Panc1 (cell line): Measurements from ENCODE around the gene SIGMAR1. TPM values are rescaled to one million over a fixed set of nuclear protein-coding genes. Genes with fewer than 3 reads are reported as not detected.
A peak's percentile ranks its signal among the peaks of the same experiment; 100 is the strongest.

ENCODE experiments used
- ATAC-seq: fragments of 200-7000 bp; cut with Tn5 transposase; 2 replicates; pipeline ENCODE4 v1.9.1; 2020; ENCODE audit warnings: mild to moderate bottlenecking, moderate library complexity
- BruUV-seq: library from RNA; stranded (reverse); fragments of 400-500 nt; replicated peaks from 2 replicates; lab custom pipeline; 2021; lab: Mats Ljungman, UMichigan
- CTCF ChIA-PET: fragments of 300-600 bp; sonication (Branson Sonifier 250); formaldehyde crosslinking; loops from one replicate; lab custom pipeline; 2022; ENCODE audit warnings: antibody characterized with exemption; lab: Charles Lee
- POLR2A ChIA-PET: fragments of 300-600 bp; sonication (Branson Sonifier 250); formaldehyde crosslinking; loops from one replicate; lab custom pipeline; 2022; ENCODE audit warnings: antibody characterized with exemption; lab: Charles Lee
- DNase-seq: peaks from one replicate; pipeline ENCODE4 v3.0.0-alpha.2; 2010; ENCODE audit warnings: low read depth, low spot score
- H3K27ac ChIP-seq: 2 replicates; pipeline ENCODE4 v1.5.1; 2011; ENCODE audit warnings: mild to moderate bottlenecking, low read length, inconsistent platforms
- H3K27me3 ChIP-seq: fragments of 200-500 bp; sonication (Bioruptor generic); 2 replicates; pipeline ENCODE4 v1.6.0; 2014; ENCODE audit warnings: low read length, inconsistent platforms; ENCODE audit not compliant: control insufficient read depth, insufficient read depth
- H3K36me3 ChIP-seq: fragments of 200-500 bp; sonication (Bioruptor generic); 2 replicates; pipeline ENCODE4 v1.5.1; 2014; ENCODE audit warnings: inconsistent platforms, mild to moderate bottlenecking, low read length, moderate library complexity; ENCODE audit not compliant: control insufficient read depth, insufficient read depth
- H3K4me1 ChIP-seq: 2 replicates; pipeline ENCODE4 v1.5.1; 2011; ENCODE audit warnings: inconsistent platforms, mild to moderate bottlenecking, low read length, moderate library complexity; ENCODE audit not compliant: control insufficient read depth, insufficient read depth
- H3K4me3 ChIP-seq, 2 experiments: 2 replicates each; pipeline ENCODE4 v1.5.1; 2011 to 2012; ENCODE audit warnings: low read depth in 2 of 2, low read length in 2 of 2, mild to moderate bottlenecking in 2 of 2, inconsistent platforms in 1 of 2, moderate library complexity in 1 of 2
- H3K9me3 ChIP-seq: fragments of 200-500 bp; sonication (Bioruptor generic); 2 replicates; pipeline ENCODE4 v1.5.1; 2014; ENCODE audit warnings: low read depth, mild to moderate bottlenecking, inconsistent platforms, low read length, moderate library complexity; ENCODE audit not compliant: control insufficient read depth, insufficient read depth
- POLR2AphosphoS5 ChIP-seq: IDR thresholded peaks from 2 replicates; pipeline ENCODE4 v1.6.1; 2012; ENCODE audit warnings: mild to moderate bottlenecking, low read depth, low read length, moderate library complexity
- SIN3A ChIP-seq: IDR thresholded peaks from 2 replicates; pipeline ENCODE4 v1.6.1; 2012; ENCODE audit warnings: low read depth, mild to moderate bottlenecking, low read length, moderate library complexity, borderline replicate concordance; ENCODE audit not compliant: insufficient read depth
- TCF7L2 ChIP-seq: IDR thresholded peaks from 2 replicates; pipeline ENCODE4 v1.6.1; 2011; ENCODE audit warnings: mild to moderate bottlenecking, low read depth, low read length, inconsistent platforms
- in situ Hi-C: cut with HindIII; loops from 2 replicates; pipeline ENCODE4 v1.10.0; 2016; ENCODE audit warnings: low sequenced_read_pairs, low pct_unique_long_range_greater_than_20kb
- intact Hi-C: fragments of 100-400 bp; cut with micrococcal nuclease; formaldehyde crosslinking; loops from one replicate; pipeline ENCODE4 v1.10.0; 2022; ENCODE audit not compliant: unreplicated experiment
- total RNA-seq: library from RNA; stranded (reverse); gene quantifications from one replicate; pipeline ENCODE4 v1.2.1, GENCODE V29; 2021; ENCODE audit not compliant: unreplicated experiment
- TF ChIP-seq, protein P1 (sequence below), 2 experiments: IDR thresholded peaks; 2 replicates each; pipeline ENCODE4 v1.6.1; 2011 to 2012; ENCODE audit warnings: low read depth in 2 of 2, control low read depth in 1 of 2, low read length in 1 of 2, mild to moderate bottlenecking in 1 of 2, moderate library complexity in 1 of 2; ENCODE audit not compliant: insufficient read depth in 1 of 2
- TF ChIP-seq, protein P2 (sequence below): fragments of 450-650 bp; IDR thresholded peaks from 2 replicates; pipeline ENCODE4 v1.5.1; 2017; ENCODE audit warnings: mild to moderate bottlenecking

The SIGMAR1 gene
- total RNA-seq, 1 experiment from 2014 or later: 131 TPM

DNA sequence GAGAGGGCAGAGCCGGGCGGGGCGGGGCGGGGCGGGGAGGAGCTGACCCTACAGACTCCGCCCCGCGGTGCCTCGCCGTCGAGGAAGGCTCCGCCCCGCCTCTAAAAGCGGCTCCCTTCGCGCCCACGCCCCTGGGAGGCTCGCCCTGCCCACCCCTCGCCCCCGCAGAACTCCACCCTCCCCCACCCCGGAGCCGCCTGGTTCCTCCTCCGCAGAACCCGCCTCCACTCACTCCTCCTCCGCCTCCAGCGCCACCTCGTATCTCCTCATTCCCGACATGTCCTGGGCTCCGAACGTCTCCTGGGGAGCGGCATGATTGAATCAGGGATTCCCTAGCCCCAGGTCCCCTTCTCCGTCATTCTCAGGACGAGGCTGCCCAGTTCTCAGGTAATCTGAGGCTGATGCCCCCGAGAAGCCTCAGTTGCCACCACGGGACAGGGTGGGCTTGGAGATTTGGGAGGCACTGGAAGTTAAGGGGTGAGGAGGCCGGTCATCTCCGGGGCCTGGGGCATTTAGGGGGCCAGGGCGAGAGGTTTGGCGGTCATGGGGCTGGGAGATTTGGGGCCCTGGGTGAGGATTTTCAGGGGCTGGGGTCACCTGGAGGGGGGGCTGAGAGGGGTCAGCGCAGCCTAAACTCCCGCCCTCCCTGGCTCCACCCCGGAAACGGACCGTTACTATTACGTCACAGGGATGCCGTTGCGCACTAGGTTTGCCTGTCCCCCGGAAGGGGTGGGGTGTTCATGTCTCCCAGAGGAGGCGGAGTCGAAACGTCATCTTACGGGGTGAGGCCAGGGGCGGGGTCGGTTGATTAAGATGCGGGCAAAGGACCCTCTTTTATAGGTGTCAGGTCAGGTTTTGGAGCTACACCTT lies 28.0 kb upstream of the SIGMAR1 start:
- in situ Hi-C loops: no loop called here
- no peak for TF ChIP-seq TCF7L2
- TF ChIP-seq SIN3A: peak; percentile 37; the same call in 1 of the 2 replicates
- peak; percentile 89 for TF ChIP-seq POLR2AphosphoS5
- TF ChIP-seq, protein P1, sequence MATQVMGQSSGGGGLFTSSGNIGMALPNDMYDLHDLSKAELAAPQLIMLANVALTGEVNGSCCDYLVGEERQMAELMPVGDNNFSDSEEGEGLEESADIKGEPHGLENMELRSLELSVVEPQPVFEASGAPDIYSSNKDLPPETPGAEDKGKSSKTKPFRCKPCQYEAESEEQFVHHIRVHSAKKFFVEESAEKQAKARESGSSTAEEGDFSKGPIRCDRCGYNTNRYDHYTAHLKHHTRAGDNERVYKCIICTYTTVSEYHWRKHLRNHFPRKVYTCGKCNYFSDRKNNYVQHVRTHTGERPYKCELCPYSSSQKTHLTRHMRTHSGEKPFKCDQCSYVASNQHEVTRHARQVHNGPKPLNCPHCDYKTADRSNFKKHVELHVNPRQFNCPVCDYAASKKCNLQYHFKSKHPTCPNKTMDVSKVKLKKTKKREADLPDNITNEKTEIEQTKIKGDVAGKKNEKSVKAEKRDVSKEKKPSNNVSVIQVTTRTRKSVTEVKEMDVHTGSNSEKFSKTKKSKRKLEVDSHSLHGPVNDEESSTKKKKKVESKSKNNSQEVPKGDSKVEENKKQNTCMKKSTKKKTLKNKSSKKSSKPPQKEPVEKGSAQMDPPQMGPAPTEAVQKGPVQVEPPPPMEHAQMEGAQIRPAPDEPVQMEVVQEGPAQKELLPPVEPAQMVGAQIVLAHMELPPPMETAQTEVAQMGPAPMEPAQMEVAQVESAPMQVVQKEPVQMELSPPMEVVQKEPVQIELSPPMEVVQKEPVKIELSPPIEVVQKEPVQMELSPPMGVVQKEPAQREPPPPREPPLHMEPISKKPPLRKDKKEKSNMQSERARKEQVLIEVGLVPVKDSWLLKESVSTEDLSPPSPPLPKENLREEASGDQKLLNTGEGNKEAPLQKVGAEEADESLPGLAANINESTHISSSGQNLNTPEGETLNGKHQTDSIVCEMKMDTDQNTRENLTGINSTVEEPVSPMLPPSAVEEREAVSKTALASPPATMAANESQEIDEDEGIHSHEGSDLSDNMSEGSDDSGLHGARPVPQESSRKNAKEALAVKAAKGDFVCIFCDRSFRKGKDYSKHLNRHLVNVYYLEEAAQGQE (IDR thresholded peaks at IDR 0.05; ENCODE audit: insufficient read depth in 1 of 2, low read depth in 2 of 2, low read length in 1 of 2): no peak
- TF ChIP-seq, protein P2, sequence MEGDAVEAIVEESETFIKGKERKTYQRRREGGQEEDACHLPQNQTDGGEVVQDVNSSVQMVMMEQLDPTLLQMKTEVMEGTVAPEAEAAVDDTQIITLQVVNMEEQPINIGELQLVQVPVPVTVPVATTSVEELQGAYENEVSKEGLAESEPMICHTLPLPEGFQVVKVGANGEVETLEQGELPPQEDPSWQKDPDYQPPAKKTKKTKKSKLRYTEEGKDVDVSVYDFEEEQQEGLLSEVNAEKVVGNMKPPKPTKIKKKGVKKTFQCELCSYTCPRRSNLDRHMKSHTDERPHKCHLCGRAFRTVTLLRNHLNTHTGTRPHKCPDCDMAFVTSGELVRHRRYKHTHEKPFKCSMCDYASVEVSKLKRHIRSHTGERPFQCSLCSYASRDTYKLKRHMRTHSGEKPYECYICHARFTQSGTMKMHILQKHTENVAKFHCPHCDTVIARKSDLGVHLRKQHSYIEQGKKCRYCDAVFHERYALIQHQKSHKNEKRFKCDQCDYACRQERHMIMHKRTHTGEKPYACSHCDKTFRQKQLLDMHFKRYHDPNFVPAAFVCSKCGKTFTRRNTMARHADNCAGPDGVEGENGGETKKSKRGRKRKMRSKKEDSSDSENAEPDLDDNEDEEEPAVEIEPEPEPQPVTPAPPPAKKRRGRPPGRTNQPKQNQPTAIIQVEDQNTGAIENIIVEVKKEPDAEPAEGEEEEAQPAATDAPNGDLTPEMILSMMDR: no peak
- ATAC-seq: peak; percentile 91
- Histone ChIP-seq H3K4me1 (peaks cover 8% of the 10 kb centered on the region; the same call in 1 of the 2 replicates), H3K36me3 (no peaks in the 10 kb centered on the region), H3K4me3 (peak overlapping the region; percentile 94 to 98), H3K27ac (peak overlapping the region; percentile 97), H3K27me3 (no peaks in the 10 kb centered on the region), H3K9me3 (no peaks in the 10 kb centered on the region)
- CTCF ChIA-PET: interaction anchor here (0.6 to 2.5 kb wide), 8 partner anchors 10 to 102 kb away, joined by 3 to 11 read pairs (median 4); partner anchors contain the start of gene GALT
- POLR2A ChIA-PET: interaction anchor here (0.6 to 0.8 kb wide), 4 partner anchors 28 to 513 kb away, joined by 3 to 9 read pairs (median 4); partner anchors contain the start of gene SIGMAR1
- intact Hi-C loops: no loop called here
- BruUV-seq: TSS peak; percentile 95
- DNase-seq: peak; percentile 67

DNA sequence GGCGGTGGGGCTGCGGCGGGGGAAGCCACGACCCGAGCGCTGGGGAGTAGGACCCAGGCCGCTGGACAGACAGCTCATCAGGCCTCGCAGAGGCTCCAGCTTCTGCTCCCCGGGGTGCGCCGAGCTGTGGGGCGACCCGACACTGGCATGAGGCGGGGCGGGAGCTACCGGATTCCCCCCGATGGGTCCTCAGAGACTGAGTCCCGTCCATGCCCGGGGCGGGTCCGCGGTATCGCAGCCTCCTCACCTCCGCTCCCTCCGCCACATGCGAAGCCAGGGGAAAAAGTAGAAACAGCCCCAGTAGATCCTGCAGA lies 27.4 kb upstream of the SIGMAR1 start:
- H3K4me3 ChIP-seq: peak overlapping the region; percentile 65 to 94
- no peaks in the 10 kb centered on the region for H3K27me3 ChIP-seq
- POLR2A ChIA-PET: interaction anchor here (0.6 to 0.8 kb wide), 3 partner anchors 28 to 514 kb away, joined by 3 to 5 read pairs (median 3); partner anchors contain the start of gene SIGMAR1
- peak; percentile 40 for ATAC-seq
- intact Hi-C loops (no loop called here), in situ Hi-C loops (no loop called here)
- no peaks in the 10 kb centered on the region for H3K36me3 ChIP-seq
- BruUV-seq: no TSS peak
- CTCF ChIA-PET: interaction anchor here (0.6 to 2.5 kb wide), 8 partner anchors 9 to 101 kb away, joined by 3 to 11 read pairs (median 4); partner anchors contain the start of gene GALT
- TF ChIP-seq SIN3A: peak; percentile 47; the same call in 1 of the 2 replicates
- no peak for TF ChIP-seq POLR2AphosphoS5
- H3K4me1 ChIP-seq: peaks cover 8% of the 10 kb centered on the region; the same call in 1 of the 2 replicates
- peak overlapping the region; percentile 70 for H3K27ac ChIP-seq
- H3K9me3 ChIP-seq: no peaks in the 10 kb centered on the region
- no peak for DNase-seq
